Parathyroid adenoma (tissue), 2 donors: ENCODE data around the gene RGSL1.
A peak's percentile ranks its signal among the peaks of the same experiment; 100 is the strongest.

Experiments
- H2AFZ ChIP-seq: fragments of 300-600 bp; sonication (generic); one replicate; pipeline ENCODE4 v1.7.0; 2017; ENCODE audit warnings: antibody characterized with exemption, mild to moderate bottlenecking
- H3K27ac ChIP-seq: fragments of 300-600 bp; sonication (generic); one replicate; pipeline ENCODE4 v1.7.0; 2017
- H3K27me3 ChIP-seq: fragments of 300-600 bp; sonication (generic); one replicate; pipeline ENCODE4 v1.7.0; 2017; ENCODE audit warnings: low read length; ENCODE audit not compliant: control insufficient read depth, insufficient read depth
- H3K36me3 ChIP-seq: fragments of 300-600 bp; sonication (generic); one replicate; pipeline ENCODE4 v1.7.0; 2017; ENCODE audit warnings: low read length; ENCODE audit not compliant: control insufficient read depth, insufficient read depth
- H3K4me1 ChIP-seq: fragments of 300-600 bp; sonication (generic); one replicate; pipeline ENCODE4 v1.7.0; 2017; ENCODE audit warnings: control low read depth
- H3K4me2 ChIP-seq: fragments of 300-600 bp; sonication (generic); one replicate; pipeline ENCODE4 v1.7.0; 2017; ENCODE audit warnings: low read length
- H3K4me3 ChIP-seq: fragments of 300-600 bp; sonication (generic); one replicate; pipeline ENCODE4 v1.7.0; 2017; ENCODE audit warnings: low read depth, low read length
- H3K79me2 ChIP-seq: fragments of 300-600 bp; sonication (generic); one replicate; pipeline ENCODE4 v1.7.0; 2017; ENCODE audit warnings: control low read depth
- H3K9ac ChIP-seq: fragments of 300-600 bp; sonication (generic); one replicate; pipeline ENCODE4 v1.7.0; 2017; ENCODE audit warnings: mild to moderate bottlenecking
- H3K9me3 ChIP-seq: fragments of 300-600 bp; sonication (generic); one replicate; pipeline ENCODE4 v1.7.0; 2017; ENCODE audit warnings: low read length; ENCODE audit not compliant: control insufficient read depth
- CTCF ChIP-seq: fragments of 300-600 bp; sonication (generic); IDR thresholded peaks from one replicate; pipeline ENCODE4 v1.7.0; 2017; ENCODE audit warnings: antibody characterized with exemption, mild to moderate bottlenecking
- donor health status: primary hyperparathyroidism.

RGSL1 gene

GRCh38 chr1:182600036-182600713 is 150.2 kb downstream of the RGSL1 start:
- no peak for TF ChIP-seq CTCF
- H3K4me2 ChIP-seq: no peak overlapping the region
- no peak overlapping the region for H3K9ac ChIP-seq
- no peaks in the 10 kb centered on the region for H3K9me3 ChIP-seq
- H3K36me3 ChIP-seq: no peaks in the 10 kb centered on the region
- H3K79me2 ChIP-seq: no peaks in the 10 kb centered on the region
- no peak overlapping the region for H3K4me3 ChIP-seq
- H2AFZ ChIP-seq: no peak overlapping the region
- no peaks in the 10 kb centered on the region for H3K4me1 ChIP-seq
- no peak overlapping the region for H3K27ac ChIP-seq
- no peaks in the 10 kb centered on the region for H3K27me3 ChIP-seq

- Histone ChIP-seq H3K27me3 (no peaks in the 10 kb centered on the region), H3K9me3 (no peaks in the 10 kb centered on the region), H3K4me3 (no peak overlapping the region), H3K4me2 (no peak overlapping the region), H3K79me2 (no peaks in the 10 kb centered on the region), H3K9ac (no peak overlapping the region), H3K4me1 (no peaks in the 10 kb centered on the region), H3K36me3 (no peaks in the 10 kb centered on the region), H2AFZ (no peak overlapping the region), H3K27ac (no peak overlapping the region)
- TF ChIP-seq CTCF: no peak
Measured at GRCh38 chr1:182600745-182601415, 150.9 kb downstream of the RGSL1 start.

DNA sequence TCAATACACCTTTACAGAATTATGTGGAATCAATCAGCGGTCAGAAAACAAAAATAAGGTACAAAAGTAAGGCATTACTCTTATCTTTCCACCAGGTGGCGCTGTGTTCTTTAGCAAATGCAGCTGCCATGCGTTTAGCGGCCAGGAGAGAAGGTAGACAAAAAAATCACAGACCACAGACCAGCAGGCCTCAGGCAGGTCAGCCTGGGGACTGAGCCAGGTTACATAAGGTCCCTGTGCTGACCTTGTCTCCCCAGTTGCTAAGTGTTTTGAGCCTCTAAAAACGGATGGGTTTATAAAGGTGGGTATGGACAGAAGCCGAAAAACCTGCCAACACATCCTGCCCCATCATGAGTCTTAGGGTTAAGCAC is 151.5 kb downstream of the RGSL1 start:
- Histone ChIP-seq H3K4me2 (no peak overlapping the region), H3K4me3 (no peak overlapping the region), H3K9ac (no peak overlapping the region), H3K79me2 (no peaks in the 10 kb centered on the region), H3K27ac (peak overlapping the region; percentile 24), H3K36me3 (no peaks in the 10 kb centered on the region), H3K27me3 (no peaks in the 10 kb centered on the region), H3K9me3 (no peaks in the 10 kb centered on the region), H3K4me1 (no peaks in the 10 kb centered on the region), H2AFZ (no peak overlapping the region)
- TF ChIP-seq CTCF: peak; percentile 78

DNA sequence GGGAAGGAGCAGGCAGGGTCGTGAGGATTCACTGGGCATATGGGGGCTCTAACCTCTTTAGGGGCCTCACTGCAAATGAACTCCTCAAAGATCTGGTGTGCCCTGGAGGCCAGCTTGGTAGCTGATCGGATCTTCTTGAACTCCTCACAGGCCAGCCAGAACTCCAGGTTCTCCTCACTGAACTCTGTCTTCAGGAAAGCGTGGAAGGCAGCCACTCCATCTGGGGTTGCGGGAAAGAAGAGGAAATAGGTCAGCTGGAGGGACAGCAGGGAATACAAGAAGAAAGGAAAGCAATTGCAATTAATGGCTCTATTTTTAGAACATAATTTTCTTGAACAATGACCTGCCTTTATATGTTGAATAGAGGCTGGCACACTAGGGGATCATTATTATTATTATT is 152.0 kb downstream of the RGSL1 start:
- H3K27me3 ChIP-seq: no peaks in the 10 kb centered on the region
- H3K79me2 ChIP-seq: no peaks in the 10 kb centered on the region
- H2AFZ ChIP-seq: no peak overlapping the region
- no peaks in the 10 kb centered on the region for H3K9me3 ChIP-seq
- no peak for TF ChIP-seq CTCF
- no peaks in the 10 kb centered on the region for H3K4me1 ChIP-seq
- H3K9ac ChIP-seq: no peak overlapping the region
- H3K27ac ChIP-seq: peak overlapping the region; percentile 24
- no peak overlapping the region for H3K4me3 ChIP-seq
- H3K4me2 ChIP-seq: no peak overlapping the region
- H3K36me3 ChIP-seq: no peaks in the 10 kb centered on the region
